HG02870 (cell line): Measurements from ENCODE around the gene GPR135.

Source experiments
- ATAC-seq: cut with Tn5 transposase; IDR thresholded peaks from one replicate; pipeline ENCODE4 v1.9.1; 2021; ENCODE audit warnings: mild to moderate bottlenecking, moderate library complexity; ENCODE audit not compliant: unreplicated experiment

GPR135 gene, protein sequence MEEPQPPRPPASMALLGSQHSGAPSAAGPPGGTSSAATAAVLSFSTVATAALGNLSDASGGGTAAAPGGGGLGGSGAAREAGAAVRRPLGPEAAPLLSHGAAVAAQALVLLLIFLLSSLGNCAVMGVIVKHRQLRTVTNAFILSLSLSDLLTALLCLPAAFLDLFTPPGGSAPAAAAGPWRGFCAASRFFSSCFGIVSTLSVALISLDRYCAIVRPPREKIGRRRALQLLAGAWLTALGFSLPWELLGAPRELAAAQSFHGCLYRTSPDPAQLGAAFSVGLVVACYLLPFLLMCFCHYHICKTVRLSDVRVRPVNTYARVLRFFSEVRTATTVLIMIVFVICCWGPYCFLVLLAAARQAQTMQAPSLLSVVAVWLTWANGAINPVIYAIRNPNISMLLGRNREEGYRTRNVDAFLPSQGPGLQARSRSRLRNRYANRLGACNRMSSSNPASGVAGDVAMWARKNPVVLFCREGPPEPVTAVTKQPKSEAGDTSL

GRCh38 chr14:59465316-59466135 is at the start of gene GPR135:
Gene GPR135 (minus strand): TSS chr14:59465380. CDS start chr14:59465226, 154 bp downstream.
- ATAC-seq = peak; percentile 36

GRCh38 chr14:59511916-59512575 is 46.9 kb upstream of the GPR135 start:
- no peak for ATAC-seq

- no peak for ATAC-seq
These were observed 45.8 kb upstream of the GPR135 start for GRCh38 chr14:59510966-59511365.

- ATAC-seq = no peak
These were observed 44.8 kb upstream of the GPR135 start for GRCh38 chr14:59510001-59510400.

- no peak for ATAC-seq
These were observed 43.9 kb upstream of the GPR135 start for GRCh38 chr14:59509101-59509500.

GRCh38 chr14:59507752-59508103 is 42.5 kb upstream of the GPR135 start:
- no peak for ATAC-seq

- peak; percentile 78 for ATAC-seq
These were observed 42.0 kb upstream of the GPR135 start for GRCh38 chr14:59507063-59507751.

DNA sequence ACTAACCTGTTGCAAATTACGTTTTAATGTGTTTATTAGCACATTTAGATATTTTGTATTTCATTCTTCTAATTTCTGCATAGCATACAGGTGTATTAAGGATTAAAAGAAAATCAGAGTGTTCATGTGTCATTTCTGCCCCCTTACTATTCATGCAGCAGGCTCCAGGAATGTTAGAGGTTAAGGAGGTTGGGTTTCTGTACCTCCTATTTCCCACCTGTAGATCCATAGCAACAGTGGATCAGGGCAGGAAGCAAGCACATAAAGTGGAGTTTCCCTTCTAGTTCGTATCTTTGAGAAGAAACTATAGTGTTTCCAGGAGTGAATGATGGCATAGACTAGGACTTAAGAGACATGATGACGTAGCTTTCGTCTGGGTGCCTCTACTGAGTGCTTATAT is 38.1 kb upstream of the GPR135 start:
- ATAC-seq = no peak

- no peak for ATAC-seq
These were observed 35.6 kb upstream of the GPR135 start for GRCh38 chr14:59500732-59501131.

DNA sequence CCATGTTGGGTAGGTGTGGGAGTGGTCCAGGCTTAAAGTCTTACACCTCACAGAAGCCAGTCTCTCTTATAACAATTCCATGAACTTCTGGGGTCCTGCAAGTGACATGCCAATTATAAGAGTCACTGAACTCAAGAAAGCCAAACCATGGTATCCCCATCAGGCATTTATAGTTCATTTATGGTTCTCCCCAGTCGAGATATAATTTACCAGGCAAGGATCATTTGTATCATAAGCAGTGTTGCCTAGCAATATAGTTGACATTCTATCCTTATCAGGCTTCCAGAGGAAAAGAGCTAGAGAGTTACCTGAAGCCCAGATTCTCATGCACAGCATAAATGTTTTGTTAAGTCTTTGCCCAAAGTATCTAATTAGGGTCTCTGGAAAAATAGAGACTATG is 27.2 kb upstream of the GPR135 start:
- ATAC-seq = no peak

- ATAC-seq = no peak
These were observed 25.6 kb upstream of the GPR135 start for GRCh38 chr14:59490756-59491155.

- ATAC-seq = peak; percentile 45
These were observed 19.5 kb upstream of the GPR135 start for GRCh38 chr14:59484639-59485175.

DNA sequence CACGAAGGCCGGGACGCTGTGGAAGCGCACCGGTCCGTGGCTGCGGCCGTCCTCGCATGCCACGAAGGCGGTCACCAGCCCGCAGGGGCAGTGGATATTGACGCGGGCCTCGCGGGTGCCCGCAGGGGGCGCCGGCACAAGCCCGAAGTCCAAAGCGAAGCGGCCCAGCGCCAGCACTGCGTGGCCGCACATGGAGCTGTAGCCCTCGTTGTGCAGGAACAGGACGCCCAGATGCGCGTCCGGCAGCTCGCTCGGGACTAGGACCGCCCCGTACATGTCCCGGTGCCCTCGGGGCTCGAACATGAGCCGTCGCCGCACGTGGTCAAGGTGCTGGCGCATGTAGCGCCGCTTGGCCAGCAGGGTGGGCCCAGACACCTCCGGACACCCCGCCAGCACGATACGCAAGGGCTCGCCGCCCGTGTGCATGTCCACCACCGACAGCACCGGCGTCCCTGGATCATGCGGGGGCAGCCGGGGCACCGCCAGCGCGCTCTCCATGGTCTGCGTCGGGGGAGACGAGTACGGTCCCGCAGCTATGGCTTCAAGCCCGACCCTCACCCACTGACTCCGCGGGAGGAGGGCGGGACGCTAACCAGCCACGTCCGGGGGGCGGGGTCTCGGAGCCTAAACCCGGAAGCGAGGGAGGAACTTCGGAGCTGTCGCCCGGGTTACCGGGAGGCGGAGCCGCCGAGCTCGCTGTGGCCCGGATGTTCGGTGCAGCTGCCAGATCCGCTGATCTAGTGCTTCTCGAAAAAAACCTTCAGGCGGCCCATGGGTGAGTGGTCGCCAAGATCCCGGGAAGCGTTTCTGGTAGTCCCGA is 18.8 kb upstream of the GPR135 start, which contains the start of the genes JKAMP and L3HYPDH:
Gene JKAMP (plus strand): TSS at position 699 of the 820 bp plus-strand sequence. CDS start 73 bp downstream, at position 772.
Gene L3HYPDH (minus strand): TSS at position 590 of the 820 bp plus-strand sequence. CDS start 92 bp downstream, at position 498.
- peak; percentile 87 for ATAC-seq

DNA sequence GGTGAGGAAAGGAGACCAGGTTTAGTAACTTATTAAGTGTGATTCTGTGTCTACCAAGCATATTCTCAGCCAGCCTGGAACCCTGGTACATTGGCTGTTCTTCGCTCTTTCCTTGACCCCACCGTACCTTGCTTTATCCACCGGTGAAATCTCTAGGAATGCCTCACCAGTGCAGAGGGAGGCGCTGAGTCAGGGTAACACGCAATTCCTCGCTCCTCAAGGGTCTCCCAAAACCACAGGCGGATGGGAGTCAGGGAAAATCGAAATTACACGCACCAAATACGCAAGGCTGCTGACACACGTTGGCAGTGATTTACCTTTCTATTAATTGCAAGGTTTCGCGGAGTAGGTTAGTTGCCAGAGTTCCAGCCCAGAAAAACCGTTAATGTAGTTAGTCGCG is 18.2 kb upstream of the GPR135 start:
- no peak for ATAC-seq

DNA sequence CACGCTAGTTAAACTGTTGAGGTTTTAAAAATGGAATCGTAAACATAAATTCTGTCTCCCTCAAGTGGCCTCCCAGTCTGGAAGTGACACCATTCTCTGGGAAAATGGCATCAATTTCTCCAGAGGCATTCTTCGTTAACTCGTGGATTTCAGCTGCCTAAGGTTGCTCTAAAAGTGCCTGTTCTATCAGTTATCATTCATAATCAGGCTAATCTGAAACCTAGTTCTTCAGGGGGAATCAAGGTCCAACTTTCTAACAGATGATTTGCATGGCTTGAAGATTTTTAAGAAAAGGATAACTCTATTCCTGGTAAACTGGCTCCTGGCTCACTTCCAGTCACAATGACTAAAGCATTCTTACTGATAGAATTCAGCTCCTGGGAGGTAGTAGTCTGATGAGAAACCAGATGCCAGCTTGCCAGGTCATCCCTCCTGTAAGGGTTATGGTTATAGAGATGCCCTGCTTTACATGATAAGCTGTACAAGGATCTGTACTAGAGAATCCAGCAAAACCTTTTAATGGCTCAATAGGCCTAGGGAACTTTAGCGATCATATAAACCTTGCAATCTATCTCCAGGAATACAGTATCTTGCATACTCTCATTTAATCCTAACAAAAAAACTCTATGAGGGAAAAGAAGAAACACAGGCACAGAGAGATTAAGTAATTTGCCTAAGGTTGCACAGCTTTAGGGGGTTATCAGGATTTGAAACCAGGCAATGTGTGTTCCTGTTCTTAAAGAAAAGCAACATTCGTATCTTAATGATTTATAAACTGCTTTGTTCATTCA is 17.6 kb upstream of the GPR135 start:
- no peak for ATAC-seq

- ATAC-seq = no peak
These were observed 16.8 kb upstream of the GPR135 start for GRCh38 chr14:59481871-59482540.

DNA sequence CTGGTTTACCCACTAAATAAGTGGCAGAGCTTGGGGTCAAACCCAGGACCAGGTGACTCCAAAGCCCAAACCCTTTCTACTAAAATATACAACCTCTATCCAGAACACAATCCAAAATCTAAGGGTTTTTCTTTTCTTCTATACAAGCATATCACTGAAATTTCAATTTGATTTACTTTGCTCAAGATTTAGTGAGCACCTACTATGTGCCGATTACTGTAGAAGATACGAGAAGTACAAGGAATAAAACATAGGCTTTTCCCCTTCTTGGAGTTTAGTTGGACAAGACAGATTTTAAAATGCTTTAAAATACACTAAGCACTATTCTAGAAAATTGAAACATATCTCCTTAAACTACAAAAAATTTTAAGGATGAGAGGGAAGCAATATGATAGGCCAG is 16.2 kb upstream of the GPR135 start:
- no peak for ATAC-seq

DNA sequence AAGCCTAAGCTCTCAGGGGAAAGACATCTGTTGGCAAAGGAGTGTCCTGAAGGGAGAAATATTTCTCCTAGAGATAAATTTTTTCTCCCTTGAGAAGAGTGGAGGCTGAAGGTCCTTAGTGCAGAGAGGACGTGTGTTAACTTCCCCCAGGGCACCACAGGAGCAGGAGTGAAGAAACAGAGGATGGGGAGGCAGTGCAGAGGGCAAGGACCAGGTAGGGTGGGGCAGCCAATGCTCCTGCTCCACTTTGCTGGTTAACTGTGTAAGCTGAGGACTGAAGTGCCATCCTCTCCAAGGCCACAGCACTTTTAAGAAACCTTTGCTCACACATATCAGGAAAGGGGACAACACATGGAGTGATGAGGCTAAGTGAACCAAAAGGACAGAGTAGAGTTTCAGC is 15.0 kb upstream of the GPR135 start:
- ATAC-seq = no peak
